ENCODE data around the gene LEMD1.

DNA sequence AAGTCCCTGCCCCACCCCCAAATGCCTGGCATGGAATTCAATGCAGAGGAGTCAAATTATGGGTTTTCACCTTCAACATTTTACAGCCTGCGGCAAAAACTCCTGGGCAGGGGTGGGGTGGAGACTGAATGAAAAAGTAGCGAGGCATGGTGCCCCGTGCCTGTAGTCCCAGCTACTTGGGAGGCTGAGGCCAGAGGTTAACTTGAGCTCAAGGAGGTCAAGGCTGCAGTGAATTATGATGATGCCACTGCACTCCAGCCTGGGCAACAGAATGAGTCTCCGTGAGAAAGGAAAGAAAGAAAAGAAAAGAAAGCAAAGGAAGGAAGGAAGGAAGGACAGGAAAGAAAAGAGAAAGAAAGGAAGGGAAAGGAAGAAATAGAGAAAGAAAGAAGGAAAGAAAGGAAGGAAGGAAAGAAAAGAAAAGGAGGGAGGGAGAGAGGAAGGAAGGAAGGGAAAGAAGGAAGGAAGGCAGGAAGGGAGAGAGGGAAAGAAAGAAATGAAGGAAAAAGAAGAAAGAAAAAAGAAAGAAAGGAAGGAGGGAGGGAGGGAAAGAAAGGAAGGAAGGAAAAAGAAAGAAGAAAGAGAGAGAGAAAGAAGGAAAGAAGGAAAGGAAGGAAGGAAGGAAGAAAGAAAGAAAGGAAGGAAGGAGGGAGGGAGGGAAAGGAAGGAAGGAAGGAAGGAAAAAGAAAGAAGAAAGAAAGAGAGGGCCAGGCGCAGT, 11.1 kb downstream of the LEMD1 start:
- TF ChIP-seq EZH2phosphoT487 (IDR thresholded peaks at IDR 0.05; ENCODE audit: insufficient read depth, low read depth) = no peak
- no peak for TF ChIP-seq EZH2 (IDR thresholded peaks at IDR 0.05; ENCODE audit: insufficient read depth, poor library complexity, severe bottlenecking)
